ENCODE data around the gene LARP6. TPM values are rescaled to one million over a fixed set of nuclear protein-coding genes. Genes with fewer than 3 reads are reported as not detected.

LARP6 gene
- not detected for total RNA-seq

DNA sequence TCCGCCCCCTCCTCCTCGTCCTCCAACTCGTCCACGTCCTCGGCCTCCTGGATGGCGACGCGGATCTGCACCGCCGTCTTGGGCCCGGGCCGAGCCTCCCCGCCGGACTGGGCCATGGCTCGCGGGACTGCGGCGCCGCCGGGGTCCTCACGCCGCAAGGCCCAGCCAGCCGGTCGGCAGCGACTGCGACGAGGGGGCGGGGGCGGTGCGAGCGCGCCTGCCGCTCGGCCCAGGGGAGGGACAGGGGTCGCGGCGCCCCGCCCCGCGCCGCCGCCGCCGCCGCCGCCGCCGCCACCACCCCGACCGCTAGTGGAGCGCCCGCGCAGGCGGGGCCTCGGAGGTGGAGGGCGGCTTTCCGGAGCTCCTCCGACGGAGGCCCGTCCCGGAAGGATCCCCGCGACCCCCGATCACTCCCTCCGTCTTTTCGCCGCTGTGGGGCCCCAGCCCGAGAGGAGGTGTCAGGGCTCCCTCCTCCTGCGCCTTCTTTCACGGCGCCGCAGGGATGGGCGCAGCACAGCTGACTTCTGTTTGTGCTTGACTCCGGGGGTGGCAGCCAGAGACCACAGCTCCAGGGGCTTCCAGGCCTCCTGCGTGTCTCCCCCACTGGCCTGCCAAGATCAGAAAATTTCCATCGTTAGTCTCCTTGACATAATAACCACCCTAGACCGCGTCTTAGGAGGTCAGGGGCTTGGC lies at the start of gene LARP6:
LARP6 (minus strand) TSS at position 185 of the 693 bp plus-strand sequence; CDS start at position 116, 69 bp downstream.
- Mint-ChIP-seq H3K36me3 (ENCODE audit: low read depth) (no peaks in the 10 kb centered on the region), H3K27me3 (peaks cover 68% of the 10 kb centered on the region), H3K4me1 (peaks cover 4% of the 10 kb centered on the region), H3K9me3 (no peaks in the 10 kb centered on the region), H3K27ac (no peak within 1 kb of the TSS), H3K4me3 (peak within 1 kb of the TSS; percentile 64)
- ChIA-PET POLR2A (no interaction called here), CTCF (interaction anchor here (1.0 kb wide), 1 partner anchor 22 kb away, joined by 3 read pairs; no protein-coding TSS in a partner anchor)
- DNase-seq = no peak

DNA sequence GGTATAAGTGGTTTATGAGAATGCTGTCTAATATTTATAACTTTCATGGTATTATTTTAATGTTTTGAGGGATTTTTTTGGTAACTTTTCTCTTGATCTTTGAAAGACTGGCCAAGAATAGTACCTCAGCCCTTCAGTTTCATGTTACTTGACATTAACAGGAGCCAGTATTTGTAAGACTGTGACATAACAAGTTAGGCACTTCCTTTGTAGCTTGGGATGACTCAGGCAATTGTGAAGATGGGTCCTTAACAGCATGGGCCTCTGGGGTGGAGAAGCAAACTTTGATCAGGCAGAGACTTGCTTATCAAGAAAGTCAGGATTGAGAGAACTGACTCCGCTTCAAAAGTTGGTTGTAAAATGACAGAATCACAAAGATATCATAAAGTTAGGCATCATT lies 48.1 kb upstream of the LARP6 start:
- Mint-ChIP-seq H3K9me3 (no peaks in the 10 kb centered on the region), H3K4me1 (no peaks in the 10 kb centered on the region), H3K27me3 (peaks cover 10% of the 10 kb centered on the region), H3K27ac (no peak overlapping the region), H3K4me3 (no peak overlapping the region), H3K36me3 (ENCODE audit: low read depth) (no peaks in the 10 kb centered on the region)
- CTCF ChIA-PET = no interaction called here
- DNase-seq = no peak
- POLR2A ChIA-PET = no interaction called here

DNA sequence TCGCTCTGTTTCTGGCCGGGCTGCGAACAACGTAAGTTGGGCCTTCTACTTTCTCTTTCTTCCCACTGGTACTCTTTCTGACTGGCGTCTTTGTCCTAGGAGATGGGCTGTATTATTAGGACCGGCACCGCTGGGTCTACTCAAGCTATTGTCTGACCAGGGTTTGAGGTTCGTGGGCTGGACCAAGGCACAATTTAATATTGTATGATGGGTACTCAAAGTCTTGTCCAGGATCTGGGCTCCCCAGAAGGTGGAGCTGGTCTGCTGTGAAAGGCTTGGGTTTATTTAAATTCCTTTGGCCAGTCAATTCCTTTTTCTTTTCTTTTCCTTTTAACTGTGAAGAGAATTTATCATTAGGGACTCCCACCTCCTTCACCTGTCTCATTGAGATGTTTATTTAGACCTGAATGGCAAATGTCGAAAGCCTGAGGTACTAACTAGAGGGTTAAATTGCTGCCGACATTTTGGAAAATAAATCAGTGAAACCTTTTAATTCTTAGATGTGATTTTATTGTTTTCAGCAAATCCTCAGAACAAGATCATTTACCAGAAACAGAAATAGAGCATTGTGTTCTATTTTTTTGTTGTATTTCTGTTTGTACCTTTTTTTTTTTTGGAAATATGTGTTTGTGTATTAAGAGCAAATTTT lies 39.1 kb upstream of the LARP6 start:
- H3K9me3 Mint-ChIP-seq = no peaks in the 10 kb centered on the region
- peaks cover 10% of the 10 kb centered on the region for H3K4me1 Mint-ChIP-seq
- H3K36me3 Mint-ChIP-seq (ENCODE audit: low read depth) = no peaks in the 10 kb centered on the region
- ChIA-PET POLR2A (no interaction called here), CTCF (interaction anchor here (0.6 kb wide), 1 partner anchor 10 kb away, joined by 5 read pairs; no protein-coding TSS in a partner anchor)
- no peak for DNase-seq
- H3K27me3 Mint-ChIP-seq = peaks cover 55% of the 10 kb centered on the region
- no peak overlapping the region for H3K27ac Mint-ChIP-seq
- peak overlapping the region; percentile 66 for H3K4me3 Mint-ChIP-seq

DNA sequence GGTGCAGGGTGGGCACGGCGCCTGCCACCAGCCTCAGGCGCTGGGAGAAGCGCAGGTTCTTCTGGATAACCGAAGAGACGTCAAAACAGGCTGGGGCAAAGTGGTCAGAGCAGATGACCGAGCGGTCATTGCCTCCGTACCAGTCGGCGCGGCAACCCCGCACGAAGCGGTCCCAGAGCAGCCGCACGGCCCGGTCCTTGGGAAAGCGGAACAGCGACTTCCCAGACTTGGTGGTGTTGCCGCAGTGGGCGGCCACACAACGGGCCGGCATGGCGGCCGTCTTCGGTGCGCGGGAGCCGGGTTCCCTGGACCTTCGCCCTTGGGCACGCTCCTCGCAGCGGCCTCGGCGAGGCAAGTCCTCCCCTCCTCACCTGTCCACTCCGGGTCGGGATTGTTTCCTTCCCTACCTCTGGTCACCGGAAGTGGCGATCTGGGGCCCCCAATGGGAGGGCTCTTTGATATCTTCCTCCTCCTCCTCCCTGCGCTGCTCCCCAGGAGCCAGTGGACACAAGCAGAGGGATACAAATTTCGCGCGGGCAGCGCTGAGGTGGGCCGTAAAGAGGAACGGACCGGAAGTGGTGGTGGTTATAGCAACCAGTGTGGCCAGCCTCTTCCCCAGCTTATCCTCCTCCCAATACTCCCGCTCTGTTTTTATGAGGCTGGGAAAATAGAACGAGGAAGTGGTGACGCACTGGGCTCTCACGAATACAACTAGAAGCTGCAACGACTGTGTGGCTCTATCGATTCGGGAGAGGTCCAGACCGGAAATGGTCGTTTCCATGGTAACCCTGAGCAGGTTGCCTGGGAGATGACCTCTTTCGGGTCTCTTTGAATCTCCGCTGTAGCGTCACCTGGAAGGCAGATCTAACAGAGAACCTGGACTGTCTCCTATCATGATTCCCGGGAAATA lies 38.3 kb upstream of the LARP6 start, which contains the start of the genes LRRC49 and THAP10:
LRRC49 (plus strand) TSS at position 825 of the 910 bp plus-strand sequence; CDS start at position 894, 69 bp downstream.
THAP10 (minus strand) TSS at position 432 of the 910 bp plus-strand sequence; CDS start at position 271, 161 bp downstream.
- H3K4me3 Mint-ChIP-seq = peak within 1 kb of the TSS; percentile 66
- no peaks in the 10 kb centered on the region for H3K9me3 Mint-ChIP-seq
- H3K4me1 Mint-ChIP-seq = peaks cover 10% of the 10 kb centered on the region
- DNase-seq = peak; percentile 53
- ChIA-PET POLR2A (no interaction called here), CTCF (interaction anchor here (0.9 kb wide), 1 partner anchor 113 kb away, joined by 4 read pairs; no protein-coding TSS in a partner anchor)
- H3K27ac Mint-ChIP-seq = peak within 1 kb of the TSS; percentile 63
- H3K27me3 Mint-ChIP-seq = peaks cover 53% of the 10 kb centered on the region
- H3K36me3 Mint-ChIP-seq (ENCODE audit: low read depth) = no peaks in the 10 kb centered on the region

DNA sequence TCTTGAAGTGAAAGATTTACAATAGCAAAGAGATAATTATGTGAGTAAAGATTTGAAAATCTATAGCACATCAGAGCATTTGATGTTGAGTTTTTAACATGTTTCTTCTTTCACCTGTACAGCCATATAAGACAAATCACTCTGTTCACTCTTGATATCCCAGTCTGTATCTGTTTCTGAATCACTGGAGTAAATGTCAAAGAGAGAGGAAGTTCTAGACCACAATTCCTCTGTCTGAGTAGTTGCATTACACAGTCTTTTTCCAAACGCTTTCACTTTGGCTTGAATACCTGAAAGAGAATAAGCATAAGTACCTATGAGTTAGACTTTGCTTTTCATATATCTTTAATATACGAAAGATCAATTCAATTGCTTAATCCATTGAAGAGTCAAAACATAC lies 28.4 kb upstream of the LARP6 start:
- no peaks in the 10 kb centered on the region for H3K36me3 Mint-ChIP-seq (ENCODE audit: low read depth)
- no peak overlapping the region for H3K4me3 Mint-ChIP-seq
- peaks cover 6% of the 10 kb centered on the region for H3K4me1 Mint-ChIP-seq
- H3K9me3 Mint-ChIP-seq = no peaks in the 10 kb centered on the region
- H3K27ac Mint-ChIP-seq = no peak overlapping the region
- peaks cover 34% of the 10 kb centered on the region for H3K27me3 Mint-ChIP-seq
- ChIA-PET POLR2A (interaction anchor here (0.6 kb wide), 1 partner anchor 1718 kb away, joined by 3 read pairs; no protein-coding TSS in a partner anchor), CTCF (interaction anchor here (1.0 kb wide), 1 partner anchor 39 kb away, joined by 3 read pairs; no protein-coding TSS in a partner anchor)
- DNase-seq = no peak

DNA sequence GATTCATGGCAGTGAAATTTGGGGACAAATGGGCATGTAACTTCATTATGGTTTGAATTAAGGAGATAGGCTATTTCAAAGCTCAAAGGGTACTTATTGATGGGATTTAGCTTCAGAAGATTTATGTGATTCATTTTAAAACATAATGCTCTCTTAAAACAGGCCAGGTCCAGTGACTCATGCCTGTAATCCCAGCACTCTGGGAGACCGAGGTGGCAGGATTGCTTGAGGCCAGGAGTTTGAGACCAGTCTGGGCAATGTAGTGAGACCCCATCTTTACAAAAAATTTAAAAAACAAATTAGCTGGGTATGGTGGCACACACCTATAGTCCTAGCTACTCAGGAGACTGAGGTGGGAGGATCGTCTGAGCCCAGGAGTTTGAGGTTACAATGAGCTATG lies 26.8 kb upstream of the LARP6 start:
- Mint-ChIP-seq H3K9me3 (no peaks in the 10 kb centered on the region), H3K4me3 (no peak overlapping the region), H3K27me3 (peaks cover 36% of the 10 kb centered on the region), H3K27ac (no peak overlapping the region), H3K36me3 (ENCODE audit: low read depth) (no peaks in the 10 kb centered on the region), H3K4me1 (peaks cover 6% of the 10 kb centered on the region)
- CTCF ChIA-PET = no interaction called here
- POLR2A ChIA-PET = no interaction called here
- no peak for DNase-seq

DNA sequence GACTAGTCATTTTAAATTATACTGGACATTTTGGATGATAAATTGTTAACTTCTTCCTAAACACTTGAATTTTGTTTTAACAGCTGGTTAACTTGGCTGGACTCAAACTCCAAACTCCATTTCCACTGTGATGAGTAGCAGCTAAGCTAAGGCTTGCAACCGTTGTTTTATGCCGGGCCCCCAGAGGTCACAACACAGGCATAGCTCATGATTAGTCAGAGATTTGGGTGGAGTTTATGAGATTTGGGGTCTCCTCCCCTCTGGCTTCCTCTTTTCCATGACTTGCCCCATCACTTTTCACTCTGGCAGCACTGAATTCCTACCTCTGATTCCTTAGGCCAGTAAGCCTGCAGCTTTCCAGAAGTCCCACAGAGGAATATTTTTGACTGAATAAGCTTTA lies 25.4 kb upstream of the LARP6 start:
- Mint-ChIP-seq H3K4me1 (peaks cover 6% of the 10 kb centered on the region), H3K9me3 (no peaks in the 10 kb centered on the region), H3K4me3 (no peak overlapping the region), H3K27ac (no peak overlapping the region), H3K27me3 (peaks cover 40% of the 10 kb centered on the region), H3K36me3 (ENCODE audit: low read depth) (no peaks in the 10 kb centered on the region)
- DNase-seq = no peak
- POLR2A ChIA-PET = no interaction called here
- CTCF ChIA-PET = no interaction called here

DNA sequence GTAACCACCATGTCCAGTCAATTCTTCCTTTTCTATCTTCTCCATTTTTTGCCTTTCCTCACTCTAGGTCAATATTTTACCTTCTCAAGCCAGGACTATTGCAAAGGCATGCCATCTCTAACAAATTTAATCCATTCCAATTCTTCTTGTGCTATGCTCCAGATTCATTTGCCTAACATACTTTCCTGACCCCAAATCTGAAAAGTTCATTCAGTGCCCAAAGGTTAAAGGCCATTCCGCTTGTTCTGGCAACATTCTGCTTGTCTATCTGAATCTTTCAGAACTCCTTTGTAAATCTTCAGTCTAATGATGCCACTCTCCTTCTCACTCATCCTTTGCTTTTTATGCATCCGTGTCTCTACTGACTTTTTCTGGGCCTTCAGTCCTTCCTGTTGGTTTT lies 22.7 kb upstream of the LARP6 start:
- H3K4me3 Mint-ChIP-seq = no peak overlapping the region
- no peak overlapping the region for H3K27ac Mint-ChIP-seq
- no peaks in the 10 kb centered on the region for H3K9me3 Mint-ChIP-seq
- CTCF ChIA-PET = no interaction called here
- POLR2A ChIA-PET = no interaction called here
- DNase-seq = no peak
- H3K4me1 Mint-ChIP-seq = no peaks in the 10 kb centered on the region
- peaks cover 34% of the 10 kb centered on the region for H3K27me3 Mint-ChIP-seq
- no peaks in the 10 kb centered on the region for H3K36me3 Mint-ChIP-seq (ENCODE audit: low read depth)

DNA sequence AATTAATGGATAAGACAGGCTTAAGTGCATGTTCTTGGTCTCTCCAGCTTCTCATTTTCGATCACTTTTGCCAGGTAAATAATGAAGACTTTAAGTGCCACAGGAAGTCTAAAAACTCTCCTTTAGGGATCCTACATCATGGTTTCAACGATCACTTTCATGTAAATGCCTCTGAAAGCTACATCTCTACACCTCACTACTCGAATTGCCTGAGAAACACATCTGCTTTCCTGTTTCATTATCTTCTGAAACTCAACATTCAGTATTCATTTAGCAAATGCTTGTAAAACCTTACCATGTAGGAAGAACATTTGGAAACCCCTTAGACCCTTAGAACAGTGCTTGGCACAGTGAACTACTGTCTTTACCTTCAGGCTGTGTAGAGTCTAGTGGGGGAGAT lies 22.1 kb upstream of the LARP6 start:
- no peaks in the 10 kb centered on the region for H3K36me3 Mint-ChIP-seq (ENCODE audit: low read depth)
- H3K4me3 Mint-ChIP-seq = no peak overlapping the region
- DNase-seq = no peak
- POLR2A ChIA-PET = no interaction called here
- peaks cover 34% of the 10 kb centered on the region for H3K27me3 Mint-ChIP-seq
- no peaks in the 10 kb centered on the region for H3K9me3 Mint-ChIP-seq
- no peak overlapping the region for H3K27ac Mint-ChIP-seq
- no peaks in the 10 kb centered on the region for H3K4me1 Mint-ChIP-seq
- CTCF ChIA-PET = no interaction called here

DNA sequence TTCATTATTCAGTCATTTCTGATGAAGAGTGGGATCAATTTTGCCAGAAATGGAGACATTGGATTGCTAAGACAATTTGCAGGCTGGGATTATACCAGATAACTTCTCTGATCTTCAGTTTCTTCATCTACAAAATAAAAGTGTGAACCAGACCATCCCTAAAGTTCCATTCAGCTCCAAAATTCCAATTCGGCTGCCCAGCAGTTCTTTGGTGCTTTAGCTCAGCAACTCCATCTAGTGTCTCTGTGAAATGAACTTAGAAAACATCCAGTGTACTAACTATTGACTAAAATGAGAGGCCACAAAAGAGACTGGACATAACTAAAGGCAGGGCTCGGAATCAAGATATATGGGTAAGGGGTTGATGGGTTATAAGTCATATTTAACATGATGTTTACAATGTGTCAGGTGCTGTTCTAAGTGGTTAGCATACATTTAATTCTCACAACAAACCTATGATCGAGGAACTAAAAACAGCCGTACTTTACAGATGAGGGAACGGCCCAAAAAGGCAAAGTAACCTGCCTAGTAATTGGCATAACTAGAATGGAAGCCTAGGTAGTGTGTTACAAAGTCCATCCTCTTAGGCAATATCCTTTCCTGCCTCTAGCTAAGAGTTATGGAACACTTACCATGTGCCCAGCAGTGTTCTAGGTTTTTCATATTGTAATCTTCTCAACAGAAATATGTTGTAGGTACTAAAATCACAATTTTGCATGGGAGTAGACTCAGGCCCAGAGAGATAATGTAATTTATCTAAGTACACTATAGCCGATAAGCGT lies 21.2 kb upstream of the LARP6 start:
- Mint-ChIP-seq H3K4me3 (no peak overlapping the region), H3K27me3 (peaks cover 30% of the 10 kb centered on the region), H3K4me1 (no peaks in the 10 kb centered on the region), H3K9me3 (no peaks in the 10 kb centered on the region), H3K36me3 (ENCODE audit: low read depth) (no peaks in the 10 kb centered on the region), H3K27ac (no peak overlapping the region)
- ChIA-PET CTCF (interaction anchor here (0.9 kb wide), 1 partner anchor 9 kb away, joined by 4 read pairs; no protein-coding TSS in a partner anchor), POLR2A (no interaction called here)
- no peak for DNase-seq

DNA sequence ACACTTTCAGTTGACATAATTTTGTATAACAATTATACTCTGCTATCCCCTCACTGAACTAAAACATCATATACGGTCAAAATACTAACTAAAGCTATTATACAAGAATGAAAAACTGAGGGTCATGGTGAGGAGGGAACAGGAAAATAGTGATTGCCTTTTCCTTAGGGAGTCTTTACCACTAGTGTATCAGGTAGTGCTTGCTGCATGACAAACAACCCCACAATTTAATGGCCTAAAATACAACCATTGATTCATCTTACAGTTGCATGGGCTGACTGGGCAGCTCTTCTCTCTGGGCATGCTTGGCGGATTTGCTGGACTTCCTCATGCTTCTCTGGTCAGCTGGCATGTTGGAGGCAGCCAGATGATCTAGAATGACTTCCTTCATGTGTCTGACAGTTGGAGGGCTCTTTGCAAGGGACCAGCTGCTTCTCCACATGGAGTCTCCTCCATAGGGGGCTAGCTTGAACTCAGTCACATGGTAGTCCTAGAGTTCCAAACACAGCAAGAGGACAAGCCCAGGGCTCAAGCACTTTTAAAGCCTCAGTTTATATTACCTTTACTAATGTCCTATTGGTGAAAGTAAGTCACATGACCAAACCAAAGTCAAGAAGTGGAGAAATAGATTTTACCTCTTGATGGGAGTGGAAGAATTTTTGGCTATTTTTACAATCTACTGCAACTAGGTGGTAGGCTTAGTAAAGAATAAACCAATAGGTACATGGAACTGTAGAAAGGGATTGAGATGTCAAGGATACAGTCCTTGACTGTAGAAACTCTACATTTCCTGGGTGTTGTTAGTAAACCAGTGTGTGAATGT lies 19.5 kb upstream of the LARP6 start:
- Mint-ChIP-seq H3K27me3 (peaks cover 14% of the 10 kb centered on the region), H3K4me3 (no peak overlapping the region), H3K27ac (no peak overlapping the region), H3K4me1 (no peaks in the 10 kb centered on the region), H3K9me3 (no peaks in the 10 kb centered on the region), H3K36me3 (ENCODE audit: low read depth) (no peaks in the 10 kb centered on the region)
- ChIA-PET CTCF (interaction anchor here (1.3 kb wide), 1 partner anchor 11 kb away, joined by 3 read pairs; no protein-coding TSS in a partner anchor), POLR2A (no interaction called here)
- no peak for DNase-seq
